Ovary (tissue), 9 donors: ENCODE measurements around the gene REV3L. TPM values are rescaled to one million over a fixed set of nuclear protein-coding genes. Genes with fewer than 3 reads are reported as not detected.

ENCODE experiments used
- DNase-seq, 5 donors: peaks; one replicate each; pipeline ENCODE4 v3.0.0-alpha.2; 2019 to 2020
- H3K27ac ChIP-seq, 2 donors: fragments of 200-600 bp; one replicate each; pipeline versions ENCODE4 v1.5.1 to v1.8.0; 2019 to 2022
- H3K27me3 ChIP-seq: fragments of 200-600 bp; one replicate; pipeline ENCODE4 v1.8.0; 2022
- H3K36me3 ChIP-seq: fragments of 200-600 bp; sonication (generic); one replicate; pipeline ENCODE4 v1.5.1; 2019
- H3K4me1 ChIP-seq: one replicate; pipeline ENCODE4 v1.8.1; 2013; ENCODE audit warnings: mild to moderate bottlenecking, moderate library complexity; ENCODE audit not compliant: insufficient read depth
- H3K4me3 ChIP-seq: fragments of 200-600 bp; sonication (generic); one replicate; pipeline ENCODE4 v1.5.1; 2017
- H3K9me3 ChIP-seq, 2 donors: fragments of 200-600 bp in 1 of 2; sonication (generic) in 1 of 2; one replicate each; pipeline versions ENCODE4 v1.5.1 to v1.8.1; 2013 to 2019; ENCODE audit warnings: mild to moderate bottlenecking in 1 of 2, moderate library complexity in 1 of 2
- EP300 ChIP-seq: sonication (generic); formaldehyde crosslinking; IDR thresholded peaks from one replicate; pipeline ENCODE4 v1.6.1; 2017; ENCODE audit warnings: antibody characterized with exemption
- POLR2A ChIP-seq: fragments of 450-650 bp; IDR thresholded peaks from one replicate; pipeline ENCODE4 v1.6.1; 2017; ENCODE audit warnings: antibody characterized with exemption, mild to moderate bottlenecking, moderate library complexity
- WGBS, 3 donors: extraction: QIAGEN DNeasy Blood & Tissue Kit in 1 of 3; methylation state at CpG; one replicate each; pipeline versions ENCODE4 v1.1.5 to v1.1.7; 2013 to 2017; 5-methylcytosine and 5-hydroxymethylcytosine counted together
- intact Hi-C, 4 donors: fragments of 100-400 bp; cut with DNase I; formaldehyde crosslinking; loops; one replicate each; pipeline versions ENCODE4 v1.11.0 to v1.15.1; 2022 to 2023
- polyA plus RNA-seq, 2 donors: library from polyadenylated mRNA; stranded (reverse); fragments of 200-250 nt in 1 of 2; fragments of 350-450 nt in 1 of 2; fragmentation: Illumina TruSeq in 1 of 2; extraction: RNeasy Lipid Tissue Mini Kit (QIAGEN cat#74804) in 1 of 2; gene quantifications; one replicate each; pipeline ENCODE4 v1.2.3, GENCODE V29; 2013 to 2014
- total RNA-seq, 7 donors: library from RNA; depleted of rRNA in 2 of 7; stranded (reverse); fragments of >200 nt in 2 of 7; fragmentation: NEBNext Ultra II Directional in 3 of 7; extraction: Animal tissue kit (Norgen Biotek cat#: 25700) in 3 of 7; gene quantifications; one replicate each; pipeline versions ENCODE4 v1.1.0 to v1.2.4, GENCODE V29; 2016 to 2023
- TF ChIP-seq, protein P1 (sequence below), 3 donors: fragments of 450-650 bp in 2 of 3; fragments of 200-600 bp in 1 of 3; IDR thresholded peaks; one replicate each; pipeline versions ENCODE4 v1.5.1 to v1.8.0; 2016 to 2022; ENCODE audit warnings: antibody characterized with exemption in 3 of 3, mild to moderate bottlenecking in 1 of 3
- donor health status: DM: no; HTN: no; CAD: no; lungs with moderate emphysema.
- donor health status: DM: no; HTN: no; CAD: no.
- donor health status: Bipolar disorder and iron deficiency.
- donor health status: DM: yes; HTN: yes; CAD: no.
- donor health status: DM: no; HTN: no; CAD: no.
- donor health status: DM: yes; HTN: yes; CAD: no.

The REV3L gene
- total and polyA plus RNA-seq, 9 donors, result 8.5 to 55.2 (median 31.0) TPM

DNA sequence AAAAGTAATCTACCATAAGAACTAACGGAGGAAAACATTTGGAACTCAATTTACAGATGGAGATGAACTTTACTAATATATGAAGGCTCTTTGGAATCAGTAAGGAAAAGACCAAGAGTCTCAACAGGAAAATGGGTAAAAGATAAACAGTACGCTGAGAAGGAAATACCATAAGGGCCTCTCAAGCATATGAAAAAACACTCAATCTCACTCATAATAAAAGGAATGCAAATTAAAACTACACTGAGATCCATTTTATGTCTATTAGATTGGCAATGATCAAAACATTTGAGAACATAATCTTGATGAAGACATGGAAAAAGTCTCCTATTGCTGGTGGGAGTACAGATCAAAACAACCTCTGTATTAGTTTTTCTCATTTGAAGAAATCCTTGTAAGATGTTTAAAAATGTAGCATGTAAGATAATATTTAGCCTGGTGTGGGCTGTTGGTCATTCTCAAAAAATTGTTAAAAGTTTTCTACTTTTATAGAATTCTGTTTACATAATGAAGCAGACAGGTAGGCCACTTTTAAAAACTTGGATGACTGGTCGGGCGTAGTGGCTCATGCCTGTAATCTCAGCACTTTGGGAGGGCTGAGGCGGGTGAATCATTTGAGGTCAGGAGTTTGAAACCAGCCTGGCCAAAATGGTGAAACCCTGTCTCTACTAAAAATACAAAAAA, 14.5 kb downstream of the REV3L start:
- no peak for DNase-seq
- no peaks in the 10 kb centered on the region for H3K36me3 ChIP-seq
- 87 to 91% (median 89%) methylated on average over 5 of the region's 5 CpGs for WGBS, 3 donors
- no peaks in the 10 kb centered on the region for H3K9me3 ChIP-seq
- no peaks in the 10 kb centered on the region for H3K27me3 ChIP-seq
- H3K27ac ChIP-seq, result no peak overlapping the region
- intact Hi-C loops, result no loop called here
- no peak for TF ChIP-seq EP300
- TF ChIP-seq, protein P1, sequence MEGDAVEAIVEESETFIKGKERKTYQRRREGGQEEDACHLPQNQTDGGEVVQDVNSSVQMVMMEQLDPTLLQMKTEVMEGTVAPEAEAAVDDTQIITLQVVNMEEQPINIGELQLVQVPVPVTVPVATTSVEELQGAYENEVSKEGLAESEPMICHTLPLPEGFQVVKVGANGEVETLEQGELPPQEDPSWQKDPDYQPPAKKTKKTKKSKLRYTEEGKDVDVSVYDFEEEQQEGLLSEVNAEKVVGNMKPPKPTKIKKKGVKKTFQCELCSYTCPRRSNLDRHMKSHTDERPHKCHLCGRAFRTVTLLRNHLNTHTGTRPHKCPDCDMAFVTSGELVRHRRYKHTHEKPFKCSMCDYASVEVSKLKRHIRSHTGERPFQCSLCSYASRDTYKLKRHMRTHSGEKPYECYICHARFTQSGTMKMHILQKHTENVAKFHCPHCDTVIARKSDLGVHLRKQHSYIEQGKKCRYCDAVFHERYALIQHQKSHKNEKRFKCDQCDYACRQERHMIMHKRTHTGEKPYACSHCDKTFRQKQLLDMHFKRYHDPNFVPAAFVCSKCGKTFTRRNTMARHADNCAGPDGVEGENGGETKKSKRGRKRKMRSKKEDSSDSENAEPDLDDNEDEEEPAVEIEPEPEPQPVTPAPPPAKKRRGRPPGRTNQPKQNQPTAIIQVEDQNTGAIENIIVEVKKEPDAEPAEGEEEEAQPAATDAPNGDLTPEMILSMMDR (IDR thresholded peaks at IDR 0.05), result no peak
- H3K4me1 ChIP-seq, result peaks cover 3% of the 10 kb centered on the region
- H3K4me3 ChIP-seq, result no peak overlapping the region

DNA sequence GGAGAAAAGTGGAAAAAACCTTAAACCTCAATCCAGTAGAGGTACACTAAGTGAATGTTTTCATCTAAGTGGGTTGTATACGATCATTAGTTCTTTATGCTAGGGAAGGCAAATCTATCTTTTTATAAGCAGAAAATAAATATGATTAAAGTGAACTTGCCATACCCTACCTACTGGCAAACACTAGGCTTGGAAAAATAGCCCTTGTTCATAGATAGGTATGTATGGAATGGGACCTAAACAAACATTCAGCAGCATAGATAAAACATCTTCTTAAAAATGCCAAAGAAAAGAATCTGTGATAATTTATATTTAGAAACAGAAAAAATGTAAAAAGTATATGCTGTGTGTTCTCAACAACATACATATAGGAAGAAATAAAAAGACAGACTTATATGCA, 18.8 kb downstream of the REV3L start:
- no peaks in the 10 kb centered on the region for H3K36me3 ChIP-seq
- intact Hi-C loops, result no loop called here
- no peak overlapping the region for H3K27ac ChIP-seq
- DNase-seq, result no peak
- no peaks in the 10 kb centered on the region for H3K9me3 ChIP-seq
- no peaks in the 10 kb centered on the region for H3K27me3 ChIP-seq
- H3K4me3 ChIP-seq, result no peak overlapping the region
- H3K4me1 ChIP-seq, result peaks cover 5% of the 10 kb centered on the region
- WGBS, 3 donors, result 92 to 98% (median 94%) methylated on average over 1 of the region's 1 CpG
- TF ChIP-seq, protein P1 (IDR thresholded peaks at IDR 0.05), result no peak
- TF ChIP-seq EP300 (no peak), POLR2A (no peak)

DNA sequence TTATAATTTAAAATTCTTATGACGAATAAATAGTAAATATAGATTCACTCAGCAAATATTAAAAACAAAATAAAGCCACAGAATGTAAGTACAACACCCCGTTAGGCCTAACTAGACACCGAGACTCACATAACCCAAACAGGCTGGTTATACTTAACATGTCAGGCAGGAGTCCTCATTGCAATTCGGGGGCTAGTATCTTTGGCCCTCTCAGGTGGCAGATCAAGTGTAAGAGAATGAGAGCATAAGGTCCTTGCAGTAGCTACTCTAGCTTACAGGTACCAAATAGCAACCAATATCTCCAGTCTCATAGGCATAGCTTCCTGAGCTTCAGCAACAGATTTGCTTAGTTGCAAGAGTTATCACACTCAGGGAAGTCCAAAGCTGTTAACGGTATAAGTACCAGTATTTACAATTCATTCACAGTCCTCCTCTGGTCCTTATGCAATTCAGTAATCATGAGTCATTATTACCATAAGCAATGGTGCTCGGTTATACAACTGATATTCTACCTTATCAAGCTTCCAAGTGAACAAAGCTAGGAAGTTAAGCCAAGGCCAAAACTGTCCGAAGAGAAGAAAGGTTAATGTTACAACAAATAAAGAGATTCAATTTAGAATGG, 20.1 kb downstream of the REV3L start:
- no peak overlapping the region for H3K27ac ChIP-seq
- no peak for TF ChIP-seq EP300
- TF ChIP-seq, protein P1 (IDR thresholded peaks at IDR 0.05), result no peak
- TF ChIP-seq POLR2A, result no peak
- intact Hi-C loops, result no loop called here
- H3K4me1 ChIP-seq, result peaks cover 3% of the 10 kb centered on the region
- H3K27me3 ChIP-seq, result no peaks in the 10 kb centered on the region
- H3K9me3 ChIP-seq, result no peaks in the 10 kb centered on the region
- DNase-seq, result no peak
- WGBS, 3 donors, result 44 to 50% (median 48%) methylated on average over 7 of the region's 7 CpGs
- no peaks in the 10 kb centered on the region for H3K36me3 ChIP-seq
- H3K4me3 ChIP-seq, result no peak overlapping the region

DNA sequence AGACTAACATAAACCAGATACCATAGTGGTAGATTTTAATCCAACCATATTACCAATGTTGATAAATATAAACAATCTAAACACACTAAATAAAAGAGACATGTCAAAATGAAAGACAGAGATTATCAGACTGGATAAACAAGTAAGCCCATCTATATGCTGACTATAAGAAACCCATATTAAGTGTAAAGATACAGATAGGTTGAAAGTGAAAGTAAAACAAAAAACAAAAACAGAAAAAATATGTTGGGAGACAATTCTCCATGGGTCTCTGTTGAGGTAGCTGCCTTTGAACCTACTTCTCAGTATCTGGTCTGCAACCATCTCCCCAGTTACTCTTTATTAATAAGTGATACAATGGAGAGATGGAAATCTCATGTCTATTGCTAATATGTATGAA, 21.2 kb downstream of the REV3L start:
- TF ChIP-seq EP300, result no peak
- no peak for TF ChIP-seq POLR2A
- TF ChIP-seq, protein P1 (IDR thresholded peaks at IDR 0.05), result no peak
- H3K36me3 ChIP-seq, result no peaks in the 10 kb centered on the region
- intact Hi-C loops, result no loop called here
- no peak for DNase-seq
- no peaks in the 10 kb centered on the region for H3K9me3 ChIP-seq
- H3K27me3 ChIP-seq, result no peaks in the 10 kb centered on the region
- no peak overlapping the region for H3K4me3 ChIP-seq
- peaks cover 3% of the 10 kb centered on the region for H3K4me1 ChIP-seq
- H3K27ac ChIP-seq, result no peak overlapping the region
